H1 (cell line): ENCODE results near the gene NPAS4. TPM values are rescaled to one million over a fixed set of nuclear protein-coding genes. Genes with fewer than 3 reads are reported as not detected.

ENCODE experiments used
- CTCF ChIA-PET: fragments of 300-600 bp; sonication (Branson Sonifier 250); formaldehyde crosslinking; loops from one replicate; lab custom pipeline; 2021; ENCODE audit not compliant: partially characterized antibody; lab: Charles Lee
- POLR2A ChIA-PET: fragments of 300-600 bp; sonication (Branson Sonifier 250); formaldehyde crosslinking; loops from one replicate; lab custom pipeline; 2021; ENCODE audit warnings: inconsistent platforms; ENCODE audit not compliant: partially characterized antibody; lab: Charles Lee
- DNase-seq, 2 experiments: peaks; one replicate each; pipeline versions ENCODE4 v3.0.0 to v3.0.0-alpha.2; 2010 to 2022; ENCODE audit warnings: low spot score in 2 of 2, low read depth in 1 of 2, mixed read lengths in 1 of 2
- FAIRE-seq: peaks from 2 replicates; lab custom pipeline; 2011; peaks lifted over from hg19 to GRCh38; lab: Jason Lieb, UNC
- H2AFZ ChIP-seq: 2 replicates; pipeline ENCODE4 v1.8.1; 2012; ENCODE audit warnings: low read length, inconsistent platforms
- H2AK5ac ChIP-seq: 2 replicates; pipeline ENCODE4 v1.6.1; 2013; ENCODE audit warnings: low read depth, low read length
- H2BK120ac ChIP-seq: replicated peaks from 2 replicates; pipeline ENCODE3; 2013; ENCODE audit warnings: low read depth, low read length, inconsistent platforms
- H2BK12ac ChIP-seq: 2 replicates; pipeline ENCODE4 v1.6.1; 2013; ENCODE audit warnings: low read depth, low read length
- H2BK15ac ChIP-seq: 2 replicates; pipeline ENCODE4 v1.6.1; 2013; ENCODE audit warnings: low read length
- H2BK20ac ChIP-seq: 2 replicates; pipeline ENCODE4 v1.6.1; 2013; ENCODE audit warnings: low read length
- H2BK5ac ChIP-seq: 2 replicates; pipeline ENCODE4 v1.6.1; 2013; ENCODE audit warnings: low read depth, low read length
- H3K14ac ChIP-seq: 2 replicates; pipeline ENCODE4 v1.6.1; 2013; ENCODE audit warnings: inconsistent platforms; ENCODE audit not compliant: insufficient read length
- H3K18ac ChIP-seq: 2 replicates; pipeline ENCODE4 v1.6.1; 2013; ENCODE audit warnings: low read length; ENCODE audit errors: extremely low read depth
- H3K23ac ChIP-seq: 2 replicates; pipeline ENCODE4 v1.6.1; 2013; ENCODE audit warnings: inconsistent platforms; ENCODE audit not compliant: insufficient read length
- H3K23me2 ChIP-seq: 2 replicates; pipeline ENCODE4 v1.6.1; 2013; ENCODE audit warnings: low read depth, low read length
- H3K27ac ChIP-seq: 2 replicates; pipeline ENCODE4 v1.6.1; 2011; ENCODE audit warnings: low read depth, low read length, inconsistent platforms
- H3K27me3 ChIP-seq, 4 experiments: replicated peaks in 1 of 4; 1 replicate in 1 of 4; 2 replicates in 3 of 4; pipeline versions ENCODE4 v1.6.1 to v1.8.1; 2011 to 2013; ENCODE audit warnings: low read length in 3 of 4, mild to moderate bottlenecking in 3 of 4, inconsistent platforms in 2 of 4, mixed read lengths in 2 of 4, moderate library complexity in 1 of 4; ENCODE audit not compliant: control insufficient read depth in 3 of 4, insufficient read depth in 3 of 4; ENCODE audit errors: extremely low read depth in 1 of 4
- H3K36me3 ChIP-seq, 4 experiments: 2 replicates each; pipeline versions ENCODE4 v1.6.1 to v1.8.1; 2011 to 2013; ENCODE audit warnings: mild to moderate bottlenecking in 4 of 4, low read length in 3 of 4, moderate library complexity in 2 of 4, control low read depth in 1 of 4, inconsistent platforms in 1 of 4; ENCODE audit not compliant: insufficient read depth in 4 of 4, control insufficient read depth in 2 of 4
- H3K4ac ChIP-seq: replicated peaks from 2 replicates; pipeline ENCODE3; 2013; ENCODE audit warnings: low read length, low read depth, mixed read lengths, inconsistent platforms; ENCODE audit not compliant: insufficient read length
- H3K4me1 ChIP-seq, 4 experiments: replicated peaks in 1 of 4; 1 replicate in 1 of 4; 2 replicates in 3 of 4; pipeline versions ENCODE4 v1.6.1 to v1.8.1; 2011 to 2013; ENCODE audit warnings: low read length in 3 of 4, inconsistent platforms in 2 of 4, mixed read lengths in 1 of 4; ENCODE audit not compliant: insufficient read depth in 4 of 4, control insufficient read depth in 3 of 4
- H3K4me2 ChIP-seq, 2 experiments: 2 replicates each; pipeline versions ENCODE4 v1.6.1 to v1.8.1; 2011 to 2013; ENCODE audit warnings: low read depth in 2 of 2, low read length in 2 of 2, control low read depth in 1 of 2, inconsistent platforms in 1 of 2, mild to moderate bottlenecking in 1 of 2; ENCODE audit not compliant: insufficient read depth in 1 of 2
- H3K4me3 ChIP-seq, 4 experiments: fragments of 200-600, 300-600 bp in 1 of 4; sonication (generic), shearing (Covaris generic), sonication (Bioruptor Twin) in 1 of 4; 2 replicates each; pipeline versions ENCODE4 v1.5.1 to v1.8.1; 2011 to 2016; ENCODE audit warnings: low read length in 4 of 4, low read depth in 3 of 4, control low read depth in 2 of 4, inconsistent platforms in 2 of 4, mild to moderate bottlenecking in 2 of 4, mixed read lengths in 1 of 4, moderate library complexity in 1 of 4; ENCODE audit not compliant: insufficient read depth in 2 of 4; ENCODE audit errors: extremely low read depth in 1 of 4
- H3K56ac ChIP-seq: replicated peaks from 2 replicates; pipeline ENCODE3; 2013; ENCODE audit warnings: low read depth, mild to moderate bottlenecking, mixed read lengths, low read length, inconsistent platforms; ENCODE audit not compliant: insufficient read length
- H3K79me1 ChIP-seq: 2 replicates; pipeline ENCODE4 v1.6.1; 2013; ENCODE audit warnings: low read depth, low read length, control low read depth
- H3K79me2 ChIP-seq, 2 experiments: 2 replicates each; pipeline versions ENCODE4 v1.6.1 to v1.8.1; 2012 to 2013; ENCODE audit warnings: low read length in 2 of 2, mild to moderate bottlenecking in 2 of 2, inconsistent platforms in 1 of 2; ENCODE audit not compliant: insufficient read depth in 2 of 2, control insufficient read depth in 1 of 2
- H3K9ac ChIP-seq, 4 experiments: replicated peaks in 1 of 4; 1 replicate in 1 of 4; 2 replicates in 3 of 4; pipeline versions ENCODE4 v1.6.1 to v1.8.1; 2011 to 2013; ENCODE audit warnings: low read depth in 3 of 4, low read length in 3 of 4, control low read depth in 2 of 4, mild to moderate bottlenecking in 2 of 4, moderate library complexity in 2 of 4, inconsistent platforms in 1 of 4; ENCODE audit errors: extremely low read depth in 1 of 4
- H3K9me3 ChIP-seq, 2 experiments: 2 replicates each; pipeline versions ENCODE4 v1.6.1 to v1.8.1; 2012 to 2013; ENCODE audit warnings: mild to moderate bottlenecking in 2 of 2, moderate library complexity in 2 of 2, control low read depth in 1 of 2, inconsistent platforms in 1 of 2, low read depth in 1 of 2, low read length in 1 of 2, mixed read lengths in 1 of 2; ENCODE audit not compliant: insufficient read depth in 2 of 2
- H4K20me1 ChIP-seq, 2 experiments: replicated peaks in 1 of 2; 2 replicates each; pipeline versions ENCODE3 to v1.8.1; 2011 to 2013; ENCODE audit warnings: inconsistent platforms in 2 of 2, low read length in 2 of 2, mild to moderate bottlenecking in 1 of 2; ENCODE audit not compliant: insufficient read depth in 2 of 2, control insufficient read depth in 1 of 2
- H4K5ac ChIP-seq: 2 replicates; pipeline ENCODE4 v1.6.1; 2013; ENCODE audit warnings: low read length, low read depth, mixed read lengths, inconsistent platforms; ENCODE audit not compliant: insufficient read length
- H4K8ac ChIP-seq: 2 replicates; pipeline ENCODE4 v1.8.0; 2013; ENCODE audit warnings: mild to moderate bottlenecking, moderate library complexity, low read length, inconsistent platforms; ENCODE audit not compliant: insufficient read depth; ENCODE audit errors: extremely low read depth
- H4K91ac ChIP-seq: replicated peaks from 2 replicates; pipeline ENCODE3; 2013; ENCODE audit warnings: low read length, mixed read lengths, inconsistent platforms; ENCODE audit not compliant: insufficient read length
- CTBP2 ChIP-seq: IDR thresholded peaks from 2 replicates; pipeline ENCODE4 v1.7.0; 2011; ENCODE audit warnings: borderline replicate concordance, mild to moderate bottlenecking, moderate library complexity, mixed read lengths, low read length; ENCODE audit not compliant: insufficient read depth, insufficient read length
- PHF8 ChIP-seq: fragments of 200-600 bp; sonication (generic); conservative IDR thresholded peaks from 2 replicates; pipeline ENCODE4 v1.7.1; 2012; ENCODE audit warnings: low read depth, mild to moderate bottlenecking, inconsistent platforms, low read length, moderate library complexity
- SP2 ChIP-seq: IDR thresholded peaks from 2 replicates; pipeline ENCODE4 v1.6.1; 2012; ENCODE audit warnings: mild to moderate bottlenecking, low read length, inconsistent platforms
- TAF7 ChIP-seq: optimal IDR thresholded peaks from 2 replicates; pipeline ENCODE3; 2011; ENCODE audit warnings: low read depth, mild to moderate bottlenecking, inconsistent platforms, low read length, moderate library complexity, borderline replicate concordance
- WGBS, 2 experiments: shearing (Covaris generic) in 1 of 2; methylation state at CpG; one replicate each; pipeline versions ENCODE4 v1.1.6 to v1.1.7; 2013 to 2015; ENCODE audit warnings: low lambda C conversion rate in 2 of 2, mixed read lengths in 2 of 2, inconsistent platforms in 1 of 2, low coverage in 1 of 2, missing lambda C conversion rate in 1 of 2; ENCODE audit not compliant: insufficient replicate concordance in 2 of 2, insufficient coverage in 1 of 2, insufficient read length in 1 of 2; ENCODE audit errors: extremely low coverage in 1 of 2, missing lambda C conversion rate in 1 of 2; 5-methylcytosine and 5-hydroxymethylcytosine counted together
- polyA plus RNA-seq, 7 experiments: library from polyadenylated mRNA; depleted of rRNA in 3 of 7; stranded (reverse) in 5 of 7; unstranded in 2 of 7; fragments of >200 nt in 5 of 7; fragments of 200-250 nt in 2 of 7; gene quantifications; 1 replicate in 5 of 7; 2 replicates in 1 of 7; 4 replicates in 1 of 7; pipeline versions ENCODE4 v1.2.1 to v1.2.3, GENCODE V29; 2011 to 2013; ENCODE audit warnings: missing spikeins in 2 of 7, mixed read lengths in 2 of 7
- total RNA-seq: library from RNA; stranded (reverse); fragmentation: NEBNext Ultra II Directional; extraction: Animal tissue kit (Norgen Biotek cat#: 25700); gene quantifications from 2 replicates; pipeline ENCODE4 v1.2.1, GENCODE V29; 2021

The NPAS4 gene
- total and polyA plus RNA-seq, 2 of the 8 experiments (the other 6 are each of a cell fraction or from before 2014, with no cell fraction given): 0.73 to 0.99 TPM

GRCh38 chr11:66415423-66415822 lies 5.4 kb upstream of the NPAS4 start:
- H2BK5ac ChIP-seq: no peak overlapping the region
- H4K20me1 ChIP-seq: peaks cover 7 to 13% of the 10 kb centered on the region in 2 experiments
- CTCF ChIA-PET: interaction anchor here (0.7 to 13.2 kb wide), 10 partner anchors 9 to 134 kb away, joined by 3 to 259 read pairs (median 3); partner anchors contain the start of gene MRPL11
- H3K9ac ChIP-seq: no peak overlapping the region
- H3K56ac ChIP-seq: no peak overlapping the region
- POLR2A ChIA-PET: interaction anchor here (0.7 to 3.9 kb wide), 6 partner anchors 10 to 321 kb away, joined by 3 to 13 read pairs (median 3); partner anchors contain the start of genes MRPL11 and SLC29A2
- H3K79me2 ChIP-seq: no peaks in the 10 kb centered on the region
- peaks cover 13 to 40% (median 24%) of the 10 kb centered on the region in 4 experiments for H3K4me1 ChIP-seq
- WGBS, 2 experiments: 91% methylated on average over 2 of the region's 2 CpGs; no CpG with 5 or more reads in 1 of the 2 experiments
- peak overlapping the region; percentile 54; the same call in 1 of the 2 replicates for H2BK15ac ChIP-seq
- no peak overlapping the region for H3K14ac ChIP-seq
- H4K5ac ChIP-seq: no peak overlapping the region
- peak overlapping the region; percentile 81; the same call in 1 of the 2 replicates for H2BK20ac ChIP-seq
- H3K23ac ChIP-seq: no peak overlapping the region
- H3K4me3 ChIP-seq: no peak overlapping the region
- peaks cover 6 to 17% (median 15%) of the 10 kb centered on the region in 4 experiments for H3K27me3 ChIP-seq
- no peak overlapping the region for H2AK5ac ChIP-seq
- no peak overlapping the region for H2BK12ac ChIP-seq
- no peak for TF ChIP-seq SP2
- TF ChIP-seq PHF8: no peak
- no peak for TF ChIP-seq TAF7
- TF ChIP-seq CTBP2: no peak
- H3K36me3 ChIP-seq: no peaks in the 10 kb centered on the region
- no peak overlapping the region for H3K27ac ChIP-seq
- H3K9me3 ChIP-seq: no peaks in the 10 kb centered on the region
- no peak overlapping the region for H3K4ac ChIP-seq
- DNase-seq (no peak), FAIRE-seq (no peak)
- H3K18ac ChIP-seq: 0 out of 2 replicates have a peak overlapping the region, but pooled peaks have one; percentile 24
- H3K4me2 ChIP-seq: no peak overlapping the region; a peak in 1 of 4 replicates
- no peak overlapping the region for H2AFZ ChIP-seq
- no peaks in the 10 kb centered on the region for H3K79me1 ChIP-seq
- H4K8ac ChIP-seq: no peak overlapping the region
- H2BK120ac ChIP-seq: no peak overlapping the region
- H4K91ac ChIP-seq: no peak overlapping the region
- peaks cover 4% of the 10 kb centered on the region for H3K23me2 ChIP-seq
